Muscle layer of colon (tissue), 2 donors: ENCODE results near the gene ALOX5AP.
A peak's percentile ranks its signal among the peaks of the same experiment; 100 is the strongest.

Experiments
- H3K27ac ChIP-seq: one replicate; pipeline ENCODE4 v1.7.0; 2013; ENCODE audit warnings: low read depth, mild to moderate bottlenecking, low read length, moderate library complexity
- H3K27me3 ChIP-seq, 2 donors: one replicate each; pipeline ENCODE4 v1.7.0; 2013; ENCODE audit warnings: low read length in 2 of 2, mild to moderate bottlenecking in 2 of 2; ENCODE audit not compliant: insufficient read depth in 2 of 2, control insufficient read depth in 1 of 2
- H3K36me3 ChIP-seq: one replicate; pipeline ENCODE4 v1.7.0; 2013; ENCODE audit warnings: mild to moderate bottlenecking, low read length; ENCODE audit not compliant: insufficient read depth
- H3K4me1 ChIP-seq: one replicate; pipeline ENCODE4 v1.7.0; 2013; ENCODE audit warnings: mild to moderate bottlenecking, low read length; ENCODE audit not compliant: insufficient read depth
- H3K4me3 ChIP-seq, 2 donors: one replicate each; pipeline ENCODE4 v1.7.0; 2013; ENCODE audit warnings: low read length in 2 of 2, low read depth in 1 of 2, mild to moderate bottlenecking in 1 of 2, moderate library complexity in 1 of 2
- H3K9ac ChIP-seq: one replicate; pipeline ENCODE4 v1.7.0; 2013; ENCODE audit warnings: low read length
- H3K9me3 ChIP-seq: one replicate; pipeline ENCODE4 v1.7.0; 2013; ENCODE audit warnings: mild to moderate bottlenecking, low read length
- donor health status: abdominal sarcoma.
- donor health status: Adenocarcinoma of cecum.

Gene ALOX5AP

DNA sequence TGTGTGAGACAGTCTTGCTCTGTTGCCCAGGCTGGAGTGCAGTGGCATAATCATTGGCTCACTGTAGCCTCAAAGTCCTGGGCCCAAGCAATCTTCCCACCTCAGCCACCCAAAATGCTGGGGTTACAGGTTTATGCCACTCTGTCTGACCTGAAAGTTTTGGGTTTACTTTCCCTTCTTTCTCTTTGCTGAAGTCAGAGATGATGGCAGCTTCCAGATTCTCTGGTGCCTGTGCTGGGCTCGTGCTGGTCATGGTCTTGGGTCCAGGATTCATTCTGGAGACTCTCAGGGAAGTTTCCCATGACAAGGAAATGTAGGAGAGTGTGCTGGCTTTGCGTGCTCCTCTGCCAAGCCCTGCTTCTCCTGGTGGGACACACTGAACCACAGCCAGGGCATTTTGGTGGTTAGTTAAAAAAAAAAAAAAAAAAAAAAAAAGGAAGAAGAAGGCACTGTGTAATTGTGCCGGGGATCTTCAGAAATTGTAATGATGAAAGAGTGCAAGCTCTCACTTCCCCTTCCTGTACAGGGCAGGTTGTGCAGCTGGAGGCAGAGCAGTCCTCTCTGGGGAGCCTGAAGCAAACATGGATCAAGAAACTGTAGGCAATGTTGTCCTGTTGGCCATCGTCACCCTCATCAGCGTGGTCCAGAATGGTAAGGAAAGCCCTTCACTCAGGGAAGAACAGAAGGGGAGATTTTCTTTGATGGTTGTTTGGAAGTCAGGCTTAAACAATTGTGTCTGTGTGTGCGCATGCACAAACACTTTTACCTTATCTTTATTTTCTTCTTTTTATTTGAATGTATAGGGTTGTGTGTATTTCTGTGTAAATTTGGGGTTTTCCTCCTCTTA, at the start of gene ALOX5AP:
TSS of gene ALOX5AP (plus strand) at position 519 of the 847 bp plus-strand sequence. CDS start at position 582, 63 bp downstream.
- Histone ChIP-seq H3K4me3 (no peak within 1 kb of the TSS), H3K27ac (no peak within 1 kb of the TSS)

DNA sequence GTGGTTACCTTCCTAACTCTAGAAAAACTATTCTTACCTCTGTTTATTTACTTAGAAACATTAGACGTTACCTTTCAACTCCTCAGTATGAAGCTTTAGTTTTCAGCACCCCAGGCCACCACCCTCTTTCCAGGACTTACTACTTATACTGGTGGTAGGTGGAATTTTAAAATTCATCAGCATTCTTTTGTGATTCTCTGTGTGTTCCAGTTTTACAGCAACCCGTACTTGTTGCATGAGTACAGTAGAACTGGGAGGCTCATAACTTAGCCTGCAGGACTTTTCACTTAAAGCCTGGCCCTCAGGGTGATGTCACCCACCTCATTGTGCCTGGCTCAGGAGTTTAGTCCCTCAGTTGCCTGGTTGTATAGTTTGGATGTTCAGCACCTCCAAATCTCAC, 49.4 kb upstream of the ALOX5AP start:
- peaks cover 13% of the 10 kb centered on the region for H3K4me1 ChIP-seq
- H3K27me3 ChIP-seq: no peaks in the 10 kb centered on the region
- no peaks in the 10 kb centered on the region for H3K9me3 ChIP-seq
- H3K4me3 ChIP-seq: no peak overlapping the region
- H3K27ac ChIP-seq: no peak overlapping the region
- no peak overlapping the region for H3K9ac ChIP-seq
- H3K36me3 ChIP-seq: no peaks in the 10 kb centered on the region

More for the DNA sequence above, at the start of gene ALOX5AP:
- H3K9me3 ChIP-seq: no peaks in the 10 kb centered on the region
- H3K9ac ChIP-seq: no peak within 1 kb of the TSS
- H3K36me3 ChIP-seq: no peaks in the 10 kb centered on the region
- H3K4me1 ChIP-seq: no peaks in the 10 kb centered on the region
- H3K27me3 ChIP-seq: no peaks in the 10 kb centered on the region

DNA sequence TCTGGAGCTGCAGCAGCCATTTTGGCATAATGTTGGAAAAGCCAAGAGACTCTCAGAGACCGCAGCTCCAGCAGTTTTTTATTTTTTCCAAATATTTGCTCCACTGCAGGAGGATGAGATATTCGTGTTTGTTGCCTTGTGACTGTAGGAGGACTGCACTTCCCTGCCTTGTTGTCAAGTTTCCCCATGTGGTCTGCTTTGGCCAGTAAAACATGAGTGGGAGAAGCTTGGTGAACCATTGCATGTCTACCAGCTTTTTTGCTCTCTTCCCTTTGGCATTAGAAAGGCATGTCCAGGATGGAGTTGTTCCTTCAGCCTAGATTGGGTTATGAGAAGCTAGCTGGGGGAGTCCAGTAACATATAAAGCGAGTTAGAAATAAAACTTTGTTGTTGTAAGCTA, 47.7 kb upstream of the ALOX5AP start:
- peaks cover 4% of the 10 kb centered on the region for H3K4me1 ChIP-seq
- no peak overlapping the region for H3K4me3 ChIP-seq
- H3K9ac ChIP-seq: no peak overlapping the region
- H3K27ac ChIP-seq: no peak overlapping the region
- no peaks in the 10 kb centered on the region for H3K27me3 ChIP-seq
- no peaks in the 10 kb centered on the region for H3K36me3 ChIP-seq
- no peaks in the 10 kb centered on the region for H3K9me3 ChIP-seq

DNA sequence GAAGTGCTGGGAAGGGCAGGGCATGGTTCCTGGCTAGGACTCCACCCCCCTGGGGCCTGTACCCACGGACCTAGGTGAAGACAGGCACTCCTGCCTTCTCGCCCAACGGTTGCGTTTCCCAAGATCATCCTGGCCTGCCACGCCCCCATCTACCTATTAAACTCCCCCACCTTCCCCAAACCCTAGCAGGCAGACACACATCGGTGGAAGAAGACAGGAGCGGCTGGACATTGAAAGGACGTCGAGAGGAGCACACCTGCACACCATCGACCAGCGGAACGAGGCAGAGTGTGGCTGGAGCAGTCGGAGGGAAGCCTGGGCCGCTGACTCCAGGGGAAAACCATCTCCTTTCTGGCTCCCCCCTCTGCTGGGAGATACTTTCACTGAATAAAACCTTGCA, 45.6 kb upstream of the ALOX5AP start:
- H3K4me1 ChIP-seq: peaks cover 4% of the 10 kb centered on the region
- H3K27me3 ChIP-seq: no peaks in the 10 kb centered on the region
- H3K36me3 ChIP-seq: no peaks in the 10 kb centered on the region
- peak overlapping the region in 1 of 2 donors; percentile 63 for H3K4me3 ChIP-seq
- no peak overlapping the region for H3K9ac ChIP-seq
- H3K27ac ChIP-seq: no peak overlapping the region
- H3K9me3 ChIP-seq: no peaks in the 10 kb centered on the region

- Histone ChIP-seq H3K27ac (no peak overlapping the region), H3K4me3 (peak overlapping the region; percentile 21 to 63)
These were observed 44.8 kb upstream of the ALOX5AP start for GRCh38 chr13:30690282-30691188.

DNA sequence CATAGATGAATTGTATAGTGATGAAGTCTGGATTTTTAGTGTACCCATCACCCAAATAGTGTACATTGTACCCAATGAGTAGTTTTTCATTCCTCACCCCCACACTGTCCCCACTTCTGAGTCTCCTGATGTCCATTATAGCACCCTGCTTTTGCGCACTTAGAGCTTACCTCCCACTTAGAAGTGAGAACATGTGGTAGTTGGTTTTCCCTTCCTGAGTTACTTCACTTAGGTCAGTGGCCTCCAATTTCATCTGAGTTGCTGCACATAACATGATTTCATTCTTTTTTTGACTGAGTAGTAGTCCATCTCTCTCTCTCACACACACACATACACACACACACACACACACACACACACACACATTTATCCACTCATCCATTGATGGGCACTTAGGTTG, 43.2 kb upstream of the ALOX5AP start:
- Histone ChIP-seq H3K4me1 (peaks cover 4% of the 10 kb centered on the region), H3K27me3 (no peaks in the 10 kb centered on the region), H3K4me3 (no peak overlapping the region), H3K27ac (no peak overlapping the region), H3K9me3 (no peaks in the 10 kb centered on the region), H3K9ac (no peak overlapping the region), H3K36me3 (no peaks in the 10 kb centered on the region)

More at GRCh38 chr13:30690282-30691188, 44.8 kb upstream of the ALOX5AP start:
- Histone ChIP-seq H3K27me3 (no peaks in the 10 kb centered on the region), H3K36me3 (no peaks in the 10 kb centered on the region), H3K9ac (peak overlapping the region; percentile 6), H3K4me1 (peaks cover 4% of the 10 kb centered on the region), H3K9me3 (no peaks in the 10 kb centered on the region)

- H3K4me3 ChIP-seq: no peak overlapping the region
- no peaks in the 10 kb centered on the region for H3K36me3 ChIP-seq
- no peaks in the 10 kb centered on the region for H3K4me1 ChIP-seq
- no peaks in the 10 kb centered on the region for H3K27me3 ChIP-seq
- H3K9ac ChIP-seq: no peak overlapping the region
- H3K27ac ChIP-seq: no peak overlapping the region
- H3K9me3 ChIP-seq: no peaks in the 10 kb centered on the region
These were observed 38.8 kb upstream of the ALOX5AP start for GRCh38 chr13:30696278-30697176.

GRCh38 chr13:30697177-30697953, 38.0 kb upstream of the ALOX5AP start:
- Histone ChIP-seq H3K36me3 (no peaks in the 10 kb centered on the region), H3K9ac (no peak overlapping the region), H3K9me3 (no peaks in the 10 kb centered on the region), H3K27ac (no peak overlapping the region), H3K27me3 (no peaks in the 10 kb centered on the region), H3K4me3 (no peak overlapping the region), H3K4me1 (no peaks in the 10 kb centered on the region)

DNA sequence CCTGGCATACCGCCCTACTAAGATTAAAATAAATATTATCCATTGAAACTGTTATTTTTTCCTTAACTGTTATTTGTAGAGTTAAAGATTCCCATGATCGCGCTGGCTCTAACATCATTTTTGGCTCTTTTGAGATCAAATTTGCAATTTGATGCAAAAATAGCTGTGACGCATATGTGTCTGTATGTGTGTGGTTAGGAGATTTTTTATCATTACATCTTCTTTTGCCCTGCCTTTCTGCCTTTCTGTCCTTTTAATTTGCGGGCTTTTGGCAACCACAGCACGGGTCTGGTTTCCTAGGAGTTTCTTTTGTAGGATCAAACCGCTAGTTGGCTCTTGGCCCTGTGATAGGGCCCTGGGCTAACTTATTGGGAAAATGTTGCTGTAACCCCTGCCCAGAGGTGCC, 37.3 kb upstream of the ALOX5AP start:
- no peak overlapping the region for H3K9ac ChIP-seq
- no peak overlapping the region for H3K27ac ChIP-seq
- H3K4me1 ChIP-seq: no peaks in the 10 kb centered on the region
- H3K36me3 ChIP-seq: no peaks in the 10 kb centered on the region
- H3K9me3 ChIP-seq: no peaks in the 10 kb centered on the region
- H3K27me3 ChIP-seq: no peaks in the 10 kb centered on the region
- no peak overlapping the region for H3K4me3 ChIP-seq

GRCh38 chr13:30698488-30699005, 36.8 kb upstream of the ALOX5AP start:
- no peaks in the 10 kb centered on the region for H3K9me3 ChIP-seq
- no peaks in the 10 kb centered on the region for H3K36me3 ChIP-seq
- H3K4me1 ChIP-seq: no peaks in the 10 kb centered on the region
- no peaks in the 10 kb centered on the region for H3K27me3 ChIP-seq
- no peak overlapping the region for H3K4me3 ChIP-seq
- H3K27ac ChIP-seq: no peak overlapping the region
- H3K9ac ChIP-seq: no peak overlapping the region
